Endothelial cell of umbilical vein (primary cell): ENCODE measurements around the gene RABGAP1.

Experiments
- CTCF ChIP-seq, 2 donors: IDR thresholded peaks; 1 replicate in 1 of 2; 2 replicates in 1 of 2; pipeline ENCODE4 v1.5.1; 2011; ENCODE audit warnings: low read length in 2 of 2, mild to moderate bottlenecking in 2 of 2, moderate library complexity in 2 of 2, control low read depth in 1 of 2, inconsistent platforms in 1 of 2, low read depth in 1 of 2; ENCODE audit not compliant: insufficient read depth in 1 of 2; ENCODE audit errors: extremely low read depth in 1 of 2
- EZH2 ChIP-seq: IDR thresholded peaks from 2 replicates; pipeline ENCODE4 v1.6.1; 2012; ENCODE audit warnings: borderline replicate concordance, low read depth, mild to moderate bottlenecking, moderate library complexity, low read length, inconsistent platforms; ENCODE audit not compliant: severe bottlenecking
- FOS ChIP-seq: IDR thresholded peaks from 2 replicates; pipeline ENCODE4 v1.6.1; 2011; ENCODE audit warnings: mild to moderate bottlenecking, low read length, moderate library complexity, borderline replicate concordance; ENCODE audit not compliant: insufficient read depth
- GATA2 ChIP-seq: IDR thresholded peaks from 2 replicates; pipeline ENCODE4 v1.7.0; 2011; ENCODE audit warnings: low read depth, mild to moderate bottlenecking, moderate library complexity, mixed read lengths, low read length; ENCODE audit not compliant: insufficient read length, insufficient read depth
- JUN ChIP-seq: IDR thresholded peaks from 2 replicates; pipeline ENCODE4 v1.6.1; 2011; ENCODE audit warnings: borderline replicate concordance, low read depth; ENCODE audit not compliant: insufficient read length, insufficient read depth
- MYC ChIP-seq: IDR thresholded peaks from one replicate; pipeline ENCODE4 v1.6.1; 2011; ENCODE audit warnings: mild to moderate bottlenecking, low read depth, low read length
- POLR2A ChIP-seq: IDR thresholded peaks from 2 replicates; pipeline ENCODE4 v1.6.1; 2012; ENCODE audit warnings: low read depth, mild to moderate bottlenecking, control low read depth, low read length
- POLR2AphosphoS5 ChIP-seq: IDR thresholded peaks from 2 replicates; pipeline ENCODE4 v1.6.1; 2012; ENCODE audit warnings: low read depth, mild to moderate bottlenecking, control low read depth, low read length, moderate library complexity; ENCODE audit not compliant: insufficient read depth

GRCh38 chr9:122936883-122937282 lies 3.9 kb upstream of the RABGAP1 start:
- TF ChIP-seq MYC = no peak
- no peak for TF ChIP-seq POLR2AphosphoS5
- no peak for TF ChIP-seq POLR2A
- no peak for TF ChIP-seq CTCF (IDR thresholded peaks at IDR 0.05; ENCODE audit: extremely low read depth in 1 of 2, insufficient read depth in 1 of 2, low read depth in 1 of 2, low read length in 2 of 2)
- TF ChIP-seq EZH2 = no peak
- TF ChIP-seq JUN = no peak
- no peak for TF ChIP-seq GATA2
- no peak for TF ChIP-seq FOS
